Measurements from ENCODE around the gene PIP4K2B. TPM values are rescaled to one million over a fixed set of nuclear protein-coding genes. Genes with fewer than 3 reads are reported as not detected.

The PIP4K2B gene
- polyA plus RNA-seq, 1 donor from 2014 or later = 164 TPM

GRCh38 chr17:38797828-38798227 is 1.5 kb downstream of the PIP4K2B start:
- Histone ChIP-seq H3K4me3 (ENCODE audit: low read length) (peak overlapping the region; percentile 100), H3K79me2 (replicated peaks; ENCODE audit: insufficient read depth, low read length) (peaks cover 52% of the 10 kb centered on the region), H3K9me2 (ENCODE audit: insufficient read depth, low read length) (no peaks in the 10 kb centered on the region), H3K4me2 (ENCODE audit: low read length) (peak overlapping the region; percentile 94), H3K36me3 (ENCODE audit: insufficient read depth, low read length) (no peaks in the 10 kb centered on the region), H3K9ac (ENCODE audit: low read length) (peak overlapping the region; percentile 94), H3F3A (ENCODE audit: insufficient read depth, low read length, poor library complexity, severe bottlenecking) (peaks cover 6% of the 10 kb centered on the region), H3K27ac (ENCODE audit: low read length) (peak overlapping the region; percentile 89), H2AFZ (ENCODE audit: low read depth, low read length) (no peak overlapping the region), H4K20me1 (ENCODE audit: insufficient read depth) (no peaks in the 10 kb centered on the region), H3K9me3 (ENCODE audit: low read length) (no peaks in the 10 kb centered on the region), H3K27me3 (ENCODE audit: insufficient read depth, low read depth, low read length) (no peaks in the 10 kb centered on the region)
- TF ChIP-seq EZH2 (IDR thresholded peaks at IDR 0.05; ENCODE audit: borderline replicate concordance, insufficient read depth, low read length, poor library complexity, severe bottlenecking) = no peak
- no peak for TF ChIP-seq CTCF (IDR thresholded peaks at IDR 0.05; ENCODE audit: poor library complexity, severe bottlenecking)
- no peak for TF ChIP-seq EP300 (conservative IDR thresholded peaks at IDR 0.05; ENCODE audit: poor library complexity, severe bottlenecking)

- H3K27me3 ChIP-seq (ENCODE audit: insufficient read depth, low read depth, low read length) = no peaks in the 10 kb centered on the region
- peak overlapping the region; percentile 100 for H3K4me3 ChIP-seq (ENCODE audit: low read length)
- H3K4me2 ChIP-seq (ENCODE audit: low read length) = peak overlapping the region; percentile 94
- no peaks in the 10 kb centered on the region for H4K20me1 ChIP-seq (ENCODE audit: insufficient read depth)
- no peaks in the 10 kb centered on the region for H3K36me3 ChIP-seq (ENCODE audit: insufficient read depth, low read length)
- no peak overlapping the region for H2AFZ ChIP-seq (ENCODE audit: low read depth, low read length)
- no peak overlapping the region for H3K27ac ChIP-seq (ENCODE audit: low read length)
- H3F3A ChIP-seq (ENCODE audit: insufficient read depth, low read length, poor library complexity, severe bottlenecking) = peaks cover 6% of the 10 kb centered on the region
- H3K79me2 ChIP-seq (replicated peaks; ENCODE audit: insufficient read depth, low read length) = peaks cover 54% of the 10 kb centered on the region
- H3K9me2 ChIP-seq (ENCODE audit: insufficient read depth, low read length) = no peaks in the 10 kb centered on the region
- peak overlapping the region; percentile 94 for H3K9ac ChIP-seq (ENCODE audit: low read length)
- TF ChIP-seq TAF1 (IDR thresholded peaks at IDR 0.05; ENCODE audit: low read depth) = no peak
- no peak for TF ChIP-seq EP300 (conservative IDR thresholded peaks at IDR 0.05; ENCODE audit: poor library complexity, severe bottlenecking)
- TF ChIP-seq SMC3 (conservative IDR thresholded peaks at IDR 0.05; ENCODE audit: poor library complexity) = no peak
- TF ChIP-seq CTCF (IDR thresholded peaks at IDR 0.05; ENCODE audit: poor library complexity, severe bottlenecking) = no peak
- TF ChIP-seq MXI1 (conservative IDR thresholded peaks at IDR 0.05; ENCODE audit: poor library complexity, severe bottlenecking) = no peak
- TF ChIP-seq EZH2 (IDR thresholded peaks at IDR 0.05; ENCODE audit: borderline replicate concordance, insufficient read depth, low read length, poor library complexity, severe bottlenecking) = no peak
- TF ChIP-seq POLR2AphosphoS5 (IDR thresholded peaks at IDR 0.05) = no peak
- TF ChIP-seq RAD21 (conservative IDR thresholded peaks at IDR 0.05) = no peak
- TF ChIP-seq REST (IDR thresholded peaks at IDR 0.05; ENCODE audit: borderline replicate concordance) = no peak
- no peaks in the 10 kb centered on the region for H3K9me3 ChIP-seq (ENCODE audit: low read length)
Observed at GRCh38 chr17:38797158-38797490, 2.2 kb downstream of the PIP4K2B start.

Data from neural cell (in vitro differentiated cells).